ENCODE results near the gene MAP3K12.
"Not testable (repeated sequence)": the region's sequence is repeated elsewhere in the genome, so short reads cannot be mapped to it uniquely, and the experiment has no call there.

MAP3K12 gene

GRCh38 chr12:53499266-53500141 lies at the start of gene MAP3K12:
Gene MAP3K12 (minus strand): TSS chr12:53499458. CDS start chr12:53487391, 12,067 bp downstream.
- DNase-seq, result peak in 1 of 2 experiments; percentile 21

GRCh38 chr12:53548354-53548753 lies 49.1 kb upstream of the MAP3K12 start:
- not testable (repeated sequence) for DNase-seq

- DNase-seq, result peak; percentile 47 to 68
Observed at GRCh38 chr12:53543539-53543938, 44.3 kb upstream of the MAP3K12 start.

GRCh38 chr12:53539526-53539925 lies 40.3 kb upstream of the MAP3K12 start:
- no peak for DNase-seq

- DNase-seq, result no peak
Observed at GRCh38 chr12:53538209-53538689, 39.0 kb upstream of the MAP3K12 start.

- no peak for DNase-seq
Observed at GRCh38 chr12:53536962-53537361, 37.7 kb upstream of the MAP3K12 start.

- no peak for DNase-seq
Observed at GRCh38 chr12:53533471-53533870, 34.2 kb upstream of the MAP3K12 start.

- DNase-seq, result no peak
Observed at GRCh38 chr12:53532524-53533445, 33.5 kb upstream of the MAP3K12 start.

- DNase-seq, result no peak
Observed at GRCh38 chr12:53532021-53532420, 32.8 kb upstream of the MAP3K12 start.

GRCh38 chr12:53530920-53531319 lies 31.7 kb upstream of the MAP3K12 start:
- no peak for DNase-seq

- DNase-seq, result no peak
Observed at GRCh38 chr12:53530061-53530460, 30.8 kb upstream of the MAP3K12 start.

- DNase-seq, result no peak
Observed at GRCh38 chr12:53524476-53524875, 25.2 kb upstream of the MAP3K12 start.

- no peak for DNase-seq
Observed at GRCh38 chr12:53523131-53523530, 23.9 kb upstream of the MAP3K12 start.

GRCh38 chr12:53518381-53518780 lies 19.1 kb upstream of the MAP3K12 start:
- DNase-seq, result no peak

GRCh38 chr12:53516758-53517455 lies 17.6 kb upstream of the MAP3K12 start:
- DNase-seq, result no peak

- DNase-seq, result no peak
Observed at GRCh38 chr12:53515291-53515680, 16.0 kb upstream of the MAP3K12 start.

- DNase-seq, result no peak
Observed at GRCh38 chr12:53514628-53515290, 15.5 kb upstream of the MAP3K12 start.

GRCh38 chr12:53513712-53514410 lies 14.6 kb upstream of the MAP3K12 start:
- no peak for DNase-seq

- DNase-seq, result no peak
Observed at GRCh38 chr12:53510181-53510812, 11.0 kb upstream of the MAP3K12 start.

GRCh38 chr12:53508534-53509170 lies 9.4 kb upstream of the MAP3K12 start:
- peak; percentile 71 to 72 for DNase-seq

- no peak for DNase-seq
Observed at GRCh38 chr12:53507603-53507885, 8.3 kb upstream of the MAP3K12 start.

Measured in AML-193 (cell line).